GM19240 (cell line): ENCODE measurements around the gene MEIOB.
"Not testable (repeated sequence)": the region's sequence is repeated elsewhere in the genome, so short reads cannot be mapped to it uniquely, and the experiment has no call there.

Source experiments
- DNase-seq: peaks from one replicate; pipeline ENCODE4 v3.0.0; 2011; ENCODE audit warnings: low spot score; ENCODE audit not compliant: insufficient read length

MEIOB gene

GRCh38 chr16:1907226-1907860, 35.4 kb upstream of the MEIOB start:
- DNase-seq: no peak

GRCh38 chr16:1906846-1907165, 34.8 kb upstream of the MEIOB start:
- DNase-seq: no peak

GRCh38 chr16:1906055-1906845, 34.3 kb upstream of the MEIOB start:
- no peak for DNase-seq

- DNase-seq: no peak
Observed at GRCh38 chr16:1903845-1904840, 32.2 kb upstream of the MEIOB start.

GRCh38 chr16:1903220-1903574, 31.2 kb upstream of the MEIOB start:
- no peak for DNase-seq

- no peak for DNase-seq
Observed at GRCh38 chr16:1902547-1903219, 30.7 kb upstream of the MEIOB start.

- no peak for DNase-seq
Observed at GRCh38 chr16:1900452-1900774, 28.4 kb upstream of the MEIOB start.

- no peak for DNase-seq
Observed at GRCh38 chr16:1899641-1900451, 27.9 kb upstream of the MEIOB start.

- not testable (repeated sequence) for DNase-seq
Observed at GRCh38 chr16:1897692-1898091, 25.7 kb upstream of the MEIOB start.

GRCh38 chr16:1895949-1896675, 24.1 kb upstream of the MEIOB start:
- no peak for DNase-seq

- DNase-seq: no peak
Observed at GRCh38 chr16:1895068-1895467, 23.1 kb upstream of the MEIOB start.

- no peak for DNase-seq
Observed at GRCh38 chr16:1890708-1891050, 18.7 kb upstream of the MEIOB start.

- no peak for DNase-seq
Observed at GRCh38 chr16:1890024-1890707, 18.2 kb upstream of the MEIOB start.

- DNase-seq: no peak
Observed at GRCh38 chr16:1887711-1888354, 15.9 kb upstream of the MEIOB start.

GRCh38 chr16:1884889-1885288, 12.9 kb upstream of the MEIOB start:
- no peak for DNase-seq

- DNase-seq: no peak
Observed at GRCh38 chr16:1884155-1884760, 12.3 kb upstream of the MEIOB start.

- DNase-seq: not testable (repeated sequence)
Observed at GRCh38 chr16:1881172-1881571, 9.2 kb upstream of the MEIOB start.

- DNase-seq: no peak
Observed at GRCh38 chr16:1879477-1879876, 7.5 kb upstream of the MEIOB start.

- DNase-seq: no peak
Observed at GRCh38 chr16:1878256-1878655, 6.3 kb upstream of the MEIOB start.
